T-helper 2 cell treated with Interferon-gamma antibody and Interleukin-4, amounts not matched to agents 5 μg/mL and 100 μg/mL, for 36 hours (primary cell): ENCODE results near the gene ARL3.
A peak's percentile ranks its signal among the peaks of the same experiment; 100 is the strongest.

Experiments used
- DNase-seq: peaks from one replicate; pipeline ENCODE4 v3.0.0; 2021; ENCODE audit warnings: low spot score
- H3K27ac Mint-ChIP-seq: one replicate; pipeline ENCODE4 v1.8.0; 2021; ENCODE audit warnings: mild to moderate bottlenecking, mixed read lengths
- H3K27me3 Mint-ChIP-seq: one replicate; pipeline ENCODE4 v1.8.0; 2021; ENCODE audit warnings: low read depth, mixed read lengths
- H3K36me3 Mint-ChIP-seq: one replicate; pipeline ENCODE4 v1.8.0; 2021; ENCODE audit warnings: low read depth, mixed read lengths
- H3K4me1 Mint-ChIP-seq: one replicate; pipeline ENCODE4 v1.8.0; 2021; ENCODE audit warnings: low read depth, mixed read lengths
- H3K4me3 Mint-ChIP-seq: one replicate; pipeline ENCODE4 v1.8.0; 2022; ENCODE audit warnings: mild to moderate bottlenecking, moderate library complexity, mixed read lengths
- H3K9me3 Mint-ChIP-seq: one replicate; pipeline ENCODE4 v1.8.0; 2021; ENCODE audit warnings: mixed read lengths

ARL3 gene

DNA sequence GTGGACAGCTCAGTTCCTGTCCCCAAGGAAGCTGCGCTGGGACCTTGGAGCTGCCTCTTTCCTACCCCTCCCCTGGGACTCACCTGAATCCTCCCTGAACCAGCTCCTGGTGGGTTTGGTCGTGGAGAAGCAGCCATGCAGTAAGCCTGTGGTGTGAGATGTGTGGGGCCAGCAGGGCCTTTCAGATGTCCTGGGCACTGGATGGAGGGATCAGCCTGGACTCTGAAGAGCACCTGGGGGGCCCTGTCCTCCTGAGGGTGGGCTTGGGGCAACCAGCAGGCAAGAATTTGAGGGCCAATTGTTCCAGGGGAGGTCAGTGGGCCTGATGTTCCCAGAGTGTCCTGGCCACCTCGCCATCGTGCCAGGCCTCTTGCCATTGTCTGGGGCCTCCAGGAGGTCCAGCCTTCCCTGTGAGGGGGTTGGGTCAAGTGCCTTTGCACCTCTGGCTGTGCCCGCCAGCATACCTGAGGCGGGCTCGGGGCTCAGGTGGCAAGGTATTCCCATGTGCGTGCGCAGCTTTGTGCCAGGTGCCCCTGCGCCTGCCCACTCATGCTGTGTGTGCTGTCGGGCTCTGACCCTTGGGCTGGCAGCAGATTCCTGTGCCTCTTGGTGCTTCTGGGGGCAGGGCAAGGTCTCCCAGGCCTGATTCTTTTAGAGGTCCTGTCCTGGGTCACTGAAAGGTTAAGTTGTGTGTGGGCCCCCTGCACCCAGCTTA, 62.6 kb downstream of the ARL3 start:
- peak overlapping the region; percentile 95 for H3K27ac Mint-ChIP-seq
- H3K36me3 Mint-ChIP-seq = peaks cover 43% of the 10 kb centered on the region
- DNase-seq = no peak
- peaks cover 65% of the 10 kb centered on the region for H3K4me1 Mint-ChIP-seq
- peak overlapping the region; percentile 81 for H3K4me3 Mint-ChIP-seq
- H3K27me3 Mint-ChIP-seq = no peaks in the 10 kb centered on the region
- H3K9me3 Mint-ChIP-seq = no peaks in the 10 kb centered on the region

DNA sequence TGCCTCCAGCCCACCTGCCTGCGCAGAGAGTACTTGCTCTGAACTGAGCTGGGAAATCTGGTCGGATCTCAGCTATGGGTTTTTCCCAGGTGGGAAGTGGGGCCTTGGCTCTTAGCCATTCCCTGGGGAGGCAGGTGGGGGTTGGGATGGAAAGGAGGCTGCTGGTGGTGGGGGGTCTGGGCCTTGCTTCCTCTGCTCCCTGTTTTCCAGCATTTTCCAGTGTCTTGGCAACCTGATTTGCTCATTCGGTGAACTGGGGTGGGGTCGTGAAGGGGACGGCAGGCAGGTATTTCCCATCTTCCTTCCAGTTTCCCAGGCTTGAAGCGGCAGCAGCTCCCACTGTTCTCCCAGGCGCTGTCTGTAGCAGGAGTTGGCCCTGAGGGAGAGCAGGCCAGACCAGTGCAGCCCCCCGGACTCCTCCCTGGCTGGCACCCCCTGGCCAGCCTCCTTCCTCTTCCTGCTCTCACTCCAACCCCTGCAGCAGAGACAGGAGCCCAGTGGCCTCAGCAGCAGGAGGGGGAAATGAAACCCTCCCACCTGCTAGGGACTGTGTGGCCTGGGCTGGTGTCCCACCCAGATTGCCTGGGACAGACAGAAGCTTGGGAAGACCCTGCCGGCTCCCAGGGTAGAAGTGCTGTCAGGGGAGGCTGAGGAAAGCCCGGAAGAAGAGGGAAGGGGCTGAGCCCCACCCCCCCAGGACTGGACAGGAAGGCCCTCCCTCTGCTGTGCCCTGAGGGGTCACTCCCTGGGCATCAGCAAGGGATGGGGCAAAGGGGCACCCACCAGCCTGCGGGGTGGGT, 63.3 kb downstream of the ARL3 start:
- Mint-ChIP-seq H3K27ac (peak overlapping the region; percentile 95), H3K4me3 (peak overlapping the region; percentile 81), H3K4me1 (peaks cover 71% of the 10 kb centered on the region), H3K36me3 (peaks cover 49% of the 10 kb centered on the region), H3K9me3 (no peaks in the 10 kb centered on the region), H3K27me3 (no peaks in the 10 kb centered on the region)
- no peak for DNase-seq

DNA sequence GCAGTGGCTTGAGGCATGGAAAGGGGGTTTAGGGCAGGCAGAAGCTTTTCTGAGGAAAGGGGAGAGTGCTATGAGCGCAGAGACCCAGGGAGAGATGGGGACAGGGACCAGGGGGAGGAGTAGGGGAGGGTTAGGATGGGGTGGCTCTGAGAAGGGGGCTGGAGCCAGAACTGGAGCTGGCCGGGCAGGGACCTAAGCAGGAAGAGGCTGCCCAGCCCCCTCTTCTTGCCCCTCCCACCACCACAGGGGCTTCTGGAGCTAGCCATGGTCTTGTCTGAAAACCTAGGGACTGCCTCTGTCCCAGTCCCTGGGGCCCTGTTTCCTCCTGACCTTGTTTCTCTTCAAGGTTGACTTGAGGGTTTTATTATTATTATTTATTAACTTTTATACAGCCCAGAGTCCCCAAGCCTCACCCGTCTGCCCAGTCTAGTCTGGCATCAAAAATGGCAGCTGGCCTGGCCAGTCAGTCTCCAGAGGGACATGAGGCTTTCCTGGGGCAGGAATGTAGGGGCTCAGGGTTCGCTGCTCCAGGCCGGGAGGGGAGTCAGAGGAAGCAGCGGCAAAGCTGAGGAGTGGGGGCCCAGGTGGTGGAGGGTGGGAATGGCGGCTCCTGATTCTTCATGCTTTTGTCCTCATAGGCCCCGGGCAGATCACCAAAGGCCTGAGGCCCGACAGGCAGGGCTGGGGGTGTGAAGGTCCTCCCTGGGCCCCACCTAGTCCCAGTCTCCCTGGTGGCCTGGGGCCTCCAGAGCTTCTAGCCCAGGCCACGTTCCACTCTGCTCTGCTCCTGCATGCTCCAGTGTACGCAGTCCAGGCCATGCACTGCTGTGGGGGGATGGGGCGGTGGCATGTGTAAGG, 64.2 kb downstream of the ARL3 start:
- Mint-ChIP-seq H3K4me3 (peak overlapping the region; percentile 81), H3K27ac (peak overlapping the region; percentile 95), H3K9me3 (no peaks in the 10 kb centered on the region), H3K27me3 (no peaks in the 10 kb centered on the region), H3K36me3 (peaks cover 47% of the 10 kb centered on the region), H3K4me1 (peaks cover 71% of the 10 kb centered on the region)
- DNase-seq = no peak

DNA sequence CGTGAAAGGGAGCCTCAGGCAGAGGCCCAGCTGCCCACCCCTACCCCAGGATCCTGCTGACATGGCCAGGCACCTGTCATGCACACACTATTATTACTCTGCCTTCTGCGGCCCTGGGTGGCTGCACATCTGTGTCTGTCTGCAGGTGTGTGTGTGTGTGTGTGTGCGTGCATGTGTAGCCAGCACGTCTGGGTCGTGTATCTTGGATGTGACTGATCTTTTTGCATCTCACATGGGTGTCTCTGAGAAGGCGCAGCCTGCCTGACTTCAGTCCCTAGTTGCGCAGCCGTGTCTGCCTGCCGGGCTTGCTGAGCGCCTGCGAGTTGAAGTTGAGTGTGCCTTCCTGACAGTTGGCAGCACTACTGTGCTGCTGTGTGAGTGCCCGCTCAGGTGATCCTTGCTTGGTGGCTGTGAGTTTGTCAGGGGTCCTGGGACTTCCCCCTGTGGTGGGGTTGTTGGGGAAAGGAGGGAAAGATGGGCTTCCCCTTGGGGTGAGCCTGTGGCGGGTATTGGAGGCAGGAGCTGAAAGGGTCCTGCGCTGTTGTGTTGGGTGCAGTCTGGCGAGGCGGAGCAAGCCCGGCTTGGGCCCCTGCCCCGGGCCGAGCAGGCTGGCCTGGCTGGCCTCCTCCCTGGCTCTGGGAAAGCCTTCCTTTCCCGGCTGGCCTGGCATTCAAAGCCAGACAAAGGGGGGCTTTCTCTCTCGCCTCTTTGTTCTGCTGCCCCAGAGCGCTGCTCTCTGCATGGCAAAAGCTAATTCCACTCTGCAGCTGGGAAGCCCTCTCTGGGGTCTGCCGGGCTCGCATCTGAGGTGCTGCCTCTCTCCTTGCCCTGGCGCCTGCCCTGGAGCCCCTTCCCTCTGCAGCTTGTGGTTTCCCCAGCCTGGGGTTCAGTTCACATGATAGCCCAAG, 65.1 kb downstream of the ARL3 start:
- no peaks in the 10 kb centered on the region for H3K9me3 Mint-ChIP-seq
- peak overlapping the region; percentile 90 for H3K4me3 Mint-ChIP-seq
- H3K4me1 Mint-ChIP-seq = peaks cover 71% of the 10 kb centered on the region
- peak overlapping the region; percentile 97 for H3K27ac Mint-ChIP-seq
- no peak for DNase-seq
- no peaks in the 10 kb centered on the region for H3K27me3 Mint-ChIP-seq
- peaks cover 45% of the 10 kb centered on the region for H3K36me3 Mint-ChIP-seq

DNA sequence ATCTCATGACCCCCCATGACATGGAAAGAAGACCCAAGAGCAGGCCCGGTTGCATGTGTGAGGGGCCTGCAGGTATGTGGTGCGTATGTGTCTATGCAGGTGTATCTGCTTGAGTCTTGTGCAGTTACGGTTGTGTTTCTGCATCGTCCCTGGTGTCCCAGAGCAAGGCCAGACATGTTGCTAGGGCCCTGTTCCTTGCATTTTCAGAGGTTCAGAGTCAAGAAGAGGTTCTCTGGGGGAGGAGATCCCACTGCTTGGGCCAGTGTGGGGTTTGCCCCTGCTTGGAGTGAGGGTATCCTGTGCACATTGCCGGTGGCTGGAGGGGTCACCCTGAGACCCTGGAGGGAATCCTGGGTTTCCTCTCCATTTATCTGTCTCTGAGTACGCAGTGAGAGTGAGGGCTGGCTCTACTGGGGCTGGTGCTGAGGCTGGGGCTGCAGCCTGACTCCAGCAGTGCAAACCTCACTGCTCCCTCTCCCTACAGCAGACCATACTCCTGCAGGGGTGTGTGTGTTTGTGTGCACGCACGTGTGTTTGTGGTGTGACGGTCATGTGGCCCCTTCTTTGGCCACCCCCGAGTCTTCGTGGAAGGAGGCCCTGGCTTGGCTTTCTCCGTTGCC, 65.8 kb downstream of the ARL3 start:
- Mint-ChIP-seq H3K4me3 (peak overlapping the region; percentile 90), H3K27ac (peak overlapping the region; percentile 97), H3K4me1 (peaks cover 66% of the 10 kb centered on the region), H3K36me3 (peaks cover 42% of the 10 kb centered on the region), H3K9me3 (no peaks in the 10 kb centered on the region), H3K27me3 (no peaks in the 10 kb centered on the region)
- no peak for DNase-seq

DNA sequence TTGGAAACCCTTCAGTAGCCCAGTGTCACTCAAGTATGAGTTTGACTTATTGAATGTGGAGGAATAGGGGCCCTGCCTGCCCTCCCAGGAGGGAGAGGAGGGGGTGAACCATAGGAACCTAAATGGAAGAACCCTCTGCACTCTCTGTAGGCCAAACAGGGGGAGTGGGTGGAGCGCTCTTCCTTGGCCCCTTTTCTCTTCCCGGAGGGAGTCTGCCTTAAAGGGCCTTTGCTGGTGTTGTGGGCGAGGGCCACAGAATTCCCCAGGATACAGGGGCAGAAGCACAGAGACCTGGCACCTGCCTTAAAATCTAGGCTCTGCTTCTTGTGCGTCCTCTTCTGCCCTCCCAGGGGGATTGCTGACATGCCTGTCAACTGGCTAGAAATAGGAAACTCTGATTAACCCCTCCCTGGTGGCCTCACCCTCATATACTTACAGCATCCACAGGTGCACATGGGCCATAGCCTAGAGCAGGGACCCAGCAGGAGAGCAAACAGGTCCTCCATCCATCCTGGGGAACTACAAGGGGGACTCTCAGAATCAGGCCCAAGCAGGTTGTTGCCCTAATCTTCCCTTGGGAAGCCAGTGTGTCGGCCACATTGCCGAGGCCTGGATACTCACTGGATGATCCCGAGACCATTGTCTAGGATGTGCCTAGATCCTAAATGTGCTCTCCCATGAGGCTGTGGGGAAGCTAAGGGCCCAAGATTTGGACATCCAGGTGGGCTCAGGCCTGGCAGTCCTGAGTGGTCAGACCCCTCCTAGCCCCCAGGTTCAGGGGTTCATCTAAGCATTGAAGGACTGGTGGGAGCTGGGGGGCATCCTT, 66.5 kb downstream of the ARL3 start:
- Mint-ChIP-seq H3K36me3 (peaks cover 35% of the 10 kb centered on the region), H3K4me1 (peaks cover 58% of the 10 kb centered on the region)

DNA sequence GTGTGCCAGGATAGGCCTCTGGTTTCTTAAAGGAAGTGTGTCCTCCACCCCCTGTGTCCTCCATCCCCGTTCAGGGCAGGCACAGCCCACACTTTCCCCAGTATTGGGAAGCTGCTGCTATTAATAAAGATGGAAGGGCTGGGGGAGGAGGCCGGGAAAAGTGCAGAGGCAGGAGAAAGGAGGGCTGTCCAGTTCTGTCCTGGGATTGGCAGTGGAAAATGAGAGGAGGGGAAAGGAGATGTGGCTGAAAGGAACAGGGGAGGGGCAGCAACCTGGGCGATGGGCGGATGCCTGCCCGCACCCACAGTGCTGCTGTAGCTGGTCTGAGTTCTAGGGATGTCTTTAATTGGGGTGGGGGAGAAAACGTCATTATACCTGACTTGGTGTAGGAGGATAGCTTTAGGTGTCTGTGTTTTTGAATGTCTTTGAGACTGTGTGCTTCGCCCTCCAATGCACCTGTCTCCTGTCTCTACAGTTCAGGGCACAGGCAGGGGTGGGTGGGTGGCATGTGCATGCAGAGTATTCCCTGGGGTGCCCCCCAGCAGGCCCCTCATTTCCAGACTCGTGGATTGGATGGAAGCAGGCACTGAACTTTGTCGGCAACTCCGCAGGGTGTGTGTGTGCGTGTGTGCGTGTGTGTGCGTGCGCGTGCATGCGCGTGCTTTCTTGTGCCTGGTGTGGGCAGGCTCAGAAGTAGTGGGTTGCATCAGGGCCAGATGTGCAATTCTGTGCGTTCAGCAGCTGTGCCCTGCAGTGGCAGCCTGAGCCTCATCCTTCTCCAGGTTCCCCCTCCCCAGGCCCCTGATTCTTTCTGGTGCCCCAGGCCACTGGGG, 67.4 kb downstream of the ARL3 start:
- peaks cover 28% of the 10 kb centered on the region for H3K36me3 Mint-ChIP-seq
- no peaks in the 10 kb centered on the region for H3K27me3 Mint-ChIP-seq
- peak overlapping the region; percentile 90 for H3K4me3 Mint-ChIP-seq
- H3K9me3 Mint-ChIP-seq = no peaks in the 10 kb centered on the region
- peaks cover 51% of the 10 kb centered on the region for H3K4me1 Mint-ChIP-seq
- peak; percentile 44 for DNase-seq
- peak overlapping the region; percentile 97 for H3K27ac Mint-ChIP-seq

More for the DNA sequence above, 66.5 kb downstream of the ARL3 start:
- H3K27ac Mint-ChIP-seq = peak overlapping the region; percentile 97
- H3K27me3 Mint-ChIP-seq = no peaks in the 10 kb centered on the region
- DNase-seq = no peak
- no peaks in the 10 kb centered on the region for H3K9me3 Mint-ChIP-seq
- peak overlapping the region; percentile 90 for H3K4me3 Mint-ChIP-seq

DNA sequence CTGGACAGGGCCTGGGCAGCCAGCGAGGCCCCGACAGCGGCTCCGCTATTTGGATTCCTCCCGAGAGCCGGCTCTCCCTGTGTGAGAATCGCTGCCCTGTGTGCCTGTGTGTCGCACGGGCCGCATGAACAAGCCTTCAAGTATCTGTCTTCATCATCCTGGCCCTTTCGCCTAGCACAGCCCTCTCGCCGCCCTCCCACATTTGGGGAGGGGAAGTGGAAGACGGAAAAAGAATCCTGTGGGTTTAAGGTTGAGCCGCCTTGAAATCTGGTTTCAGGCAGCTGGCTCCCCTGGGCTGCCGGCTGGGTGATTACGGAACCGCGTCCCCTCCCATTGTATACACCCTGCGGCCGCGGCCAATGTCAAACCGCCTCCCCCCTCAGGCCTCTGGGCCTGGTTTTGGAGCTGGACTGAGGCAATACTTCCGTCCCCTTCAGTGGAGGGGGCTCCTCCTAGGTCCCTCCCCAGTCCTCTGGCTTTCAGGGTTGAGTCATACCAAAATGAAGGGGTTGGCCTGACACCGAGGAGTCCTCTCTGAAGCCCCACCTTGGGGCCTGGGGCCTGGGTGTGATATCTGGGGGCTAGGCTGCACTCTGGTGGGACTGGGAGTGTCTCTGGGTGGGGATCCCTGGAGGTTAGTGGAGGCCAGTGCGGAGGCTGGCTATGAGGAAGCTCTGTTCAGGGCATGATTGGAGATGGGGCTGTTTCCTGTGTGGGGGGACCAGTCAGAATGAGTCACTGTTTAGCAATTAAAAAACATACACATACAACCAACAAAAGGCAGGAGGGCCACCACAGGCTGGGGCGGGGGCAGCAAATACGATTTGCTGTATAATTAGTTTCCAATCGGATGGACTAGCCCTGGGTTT, 68.2 kb downstream of the ARL3 start:
- peaks cover 48% of the 10 kb centered on the region for H3K4me1 Mint-ChIP-seq
- peak overlapping the region; percentile 90 for H3K4me3 Mint-ChIP-seq
- DNase-seq = peak; percentile 86
- peak overlapping the region; percentile 97 for H3K27ac Mint-ChIP-seq
- H3K36me3 Mint-ChIP-seq = peaks cover 28% of the 10 kb centered on the region
- no peaks in the 10 kb centered on the region for H3K9me3 Mint-ChIP-seq
- no peaks in the 10 kb centered on the region for H3K27me3 Mint-ChIP-seq

DNA sequence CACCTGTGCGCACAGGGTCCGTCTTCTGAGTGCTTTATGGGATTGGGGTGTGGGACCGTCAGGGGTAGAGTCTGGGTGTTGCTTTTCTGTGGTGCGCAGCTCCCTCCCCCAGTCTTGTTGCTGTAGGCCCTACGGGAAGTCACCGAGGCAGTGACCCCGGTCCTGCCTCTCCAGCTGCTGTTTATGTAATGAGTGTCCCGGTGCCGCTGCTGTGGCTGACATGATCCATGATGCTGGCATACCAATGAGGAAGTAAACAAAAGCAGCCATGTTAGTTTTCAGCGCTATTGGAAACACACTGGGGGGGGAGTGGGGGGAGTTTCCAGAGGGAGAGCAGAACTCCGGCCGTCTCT, 68.8 kb downstream of the ARL3 start:
- peak overlapping the region; percentile 90 for H3K4me3 Mint-ChIP-seq
- no peaks in the 10 kb centered on the region for H3K27me3 Mint-ChIP-seq
- DNase-seq = peak; percentile 28
- H3K27ac Mint-ChIP-seq = peak overlapping the region; percentile 97
- H3K9me3 Mint-ChIP-seq = no peaks in the 10 kb centered on the region
- peaks cover 25% of the 10 kb centered on the region for H3K36me3 Mint-ChIP-seq
- peaks cover 43% of the 10 kb centered on the region for H3K4me1 Mint-ChIP-seq

DNA sequence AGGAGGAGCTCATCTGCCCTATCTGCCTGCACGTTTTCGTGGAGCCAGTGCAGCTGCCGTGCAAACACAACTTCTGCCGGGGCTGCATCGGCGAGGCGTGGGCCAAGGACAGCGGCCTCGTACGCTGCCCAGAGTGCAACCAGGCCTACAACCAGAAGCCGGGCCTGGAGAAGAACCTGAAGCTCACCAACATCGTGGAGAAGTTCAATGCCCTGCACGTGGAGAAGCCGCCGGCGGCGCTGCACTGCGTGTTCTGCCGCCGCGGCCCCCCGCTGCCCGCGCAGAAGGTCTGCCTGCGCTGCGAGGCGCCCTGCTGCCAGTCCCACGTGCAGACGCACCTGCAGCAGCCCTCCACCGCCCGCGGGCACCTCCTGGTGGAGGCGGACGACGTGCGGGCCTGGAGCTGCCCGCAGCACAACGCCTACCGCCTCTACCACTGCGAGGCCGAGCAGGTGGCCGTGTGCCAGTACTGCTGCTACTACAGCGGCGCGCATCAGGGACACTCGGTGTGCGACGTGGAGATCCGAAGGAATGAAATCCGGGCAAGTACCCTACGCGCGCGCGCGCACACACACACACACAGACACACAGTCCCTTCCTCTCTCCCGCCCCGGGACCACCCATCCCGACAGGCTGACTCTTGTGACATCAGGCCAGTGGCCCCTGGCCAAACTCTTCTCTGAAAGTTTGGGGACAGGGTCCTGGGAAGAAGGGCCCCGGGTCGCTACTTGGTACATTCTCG, 69.4 kb downstream of the ARL3 start:
- Mint-ChIP-seq H3K27ac (peak overlapping the region; percentile 97), H3K27me3 (no peaks in the 10 kb centered on the region), H3K36me3 (peaks cover 25% of the 10 kb centered on the region), H3K4me1 (peaks cover 41% of the 10 kb centered on the region), H3K9me3 (no peaks in the 10 kb centered on the region), H3K4me3 (peak overlapping the region; percentile 90)
- peak; percentile 74 for DNase-seq
